Endometrium (tissue), 2 donors: ENCODE results near the gene SBF2.
"Not testable (repeated sequence)": the region's sequence is repeated elsewhere in the genome, so short reads cannot be mapped to it uniquely, and the experiment has no call there.

Experiments
- FAIRE-seq: peaks from 2 replicates; lab custom pipeline; 2012; peaks lifted over from hg19 to GRCh38; lab: Jason Lieb, UNC
- donor health status: control.
- donor health status: control.

The SBF2 gene

GRCh38 chr11:9945680-9946079 is 348.3 kb downstream of the SBF2 start:
- FAIRE-seq = not testable (repeated sequence)

GRCh38 chr11:9943386-9944110 is 350.5 kb downstream of the SBF2 start:
- FAIRE-seq = no peak

- FAIRE-seq = no peak
Observed at GRCh38 chr11:9941991-9942390, 352.0 kb downstream of the SBF2 start.

DNA sequence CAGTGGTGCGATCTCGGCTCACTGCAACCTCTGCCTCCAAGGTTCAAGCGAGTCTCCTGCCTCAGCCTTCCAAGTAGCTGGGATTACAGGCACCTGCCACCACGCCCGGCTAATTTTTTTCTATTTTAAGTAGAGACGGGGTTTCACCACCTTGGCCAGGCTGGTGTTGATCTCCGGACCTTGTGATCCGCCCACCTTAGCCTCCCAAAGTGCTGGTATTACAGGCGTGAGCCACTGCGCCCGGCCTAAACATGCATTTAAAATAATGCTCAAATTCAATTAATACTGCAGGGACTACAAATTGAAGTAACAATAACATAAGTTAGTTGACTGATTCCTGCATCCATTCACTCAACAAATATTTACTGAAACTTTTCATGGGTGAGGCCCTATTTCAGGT is 354.9 kb downstream of the SBF2 start:
- not testable (repeated sequence) for FAIRE-seq

- FAIRE-seq = no peak
Observed at GRCh38 chr11:9936754-9937153, 357.3 kb downstream of the SBF2 start.

DNA sequence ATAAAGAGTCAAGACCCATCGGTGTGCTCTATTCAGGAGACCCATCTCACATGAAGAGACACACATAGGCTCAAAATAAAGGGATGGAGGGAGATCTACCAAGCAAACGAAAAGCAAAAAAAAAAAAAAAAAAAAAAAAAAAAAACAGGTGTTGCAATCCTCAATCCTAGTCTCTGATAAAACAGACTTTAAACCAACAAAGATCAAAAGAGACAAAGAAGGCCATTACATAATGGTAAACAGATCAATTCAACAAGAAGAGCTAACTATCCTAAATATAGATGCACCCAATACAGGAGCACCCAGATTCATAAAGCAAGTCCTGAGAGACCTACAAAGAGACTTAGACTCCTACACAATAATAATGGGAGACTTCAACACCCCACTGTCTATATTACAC is 361.2 kb downstream of the SBF2 start:
- FAIRE-seq = not testable (repeated sequence)

DNA sequence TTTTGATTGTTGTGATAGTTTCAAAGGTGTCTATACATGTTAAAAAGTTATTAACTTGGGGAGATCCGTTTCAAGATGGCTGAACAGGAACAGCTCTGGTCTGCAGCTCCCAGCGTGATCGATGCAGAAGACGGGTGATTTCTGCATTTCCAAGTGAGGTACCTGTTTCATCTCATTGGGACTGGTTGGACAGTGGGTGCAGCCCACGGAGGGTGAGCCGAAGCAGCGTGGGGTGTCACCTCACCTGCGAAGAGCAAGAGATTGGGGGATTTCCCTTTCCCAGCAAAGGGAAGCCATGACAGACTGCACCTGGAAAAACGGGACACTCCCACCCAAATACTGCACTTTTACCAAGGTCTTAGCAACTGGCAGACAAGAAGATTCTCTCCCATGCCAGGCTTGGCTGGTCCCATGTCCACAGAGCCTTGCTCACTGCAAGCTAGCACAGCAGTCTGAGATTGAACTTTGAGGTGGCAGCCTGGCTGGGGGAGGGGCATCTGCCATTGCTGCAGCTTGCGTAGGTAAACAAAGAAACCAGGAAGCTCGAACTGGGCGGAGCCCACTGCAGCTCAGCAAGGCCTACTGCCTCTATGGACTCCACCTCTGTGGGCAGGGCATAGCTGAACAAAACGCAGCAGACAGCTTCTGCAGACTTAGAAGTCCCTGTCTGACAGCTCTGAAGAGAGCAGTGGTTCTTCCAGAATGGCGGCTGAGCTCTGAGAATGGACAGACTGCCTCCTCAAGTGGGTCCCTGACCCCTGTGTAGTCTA is 363.3 kb downstream of the SBF2 start:
- not testable (repeated sequence) for FAIRE-seq

GRCh38 chr11:9927670-9928069 is 366.3 kb downstream of the SBF2 start:
- FAIRE-seq = no peak

- no peak for FAIRE-seq
Observed at GRCh38 chr11:9923280-9923679, 370.7 kb downstream of the SBF2 start.

DNA sequence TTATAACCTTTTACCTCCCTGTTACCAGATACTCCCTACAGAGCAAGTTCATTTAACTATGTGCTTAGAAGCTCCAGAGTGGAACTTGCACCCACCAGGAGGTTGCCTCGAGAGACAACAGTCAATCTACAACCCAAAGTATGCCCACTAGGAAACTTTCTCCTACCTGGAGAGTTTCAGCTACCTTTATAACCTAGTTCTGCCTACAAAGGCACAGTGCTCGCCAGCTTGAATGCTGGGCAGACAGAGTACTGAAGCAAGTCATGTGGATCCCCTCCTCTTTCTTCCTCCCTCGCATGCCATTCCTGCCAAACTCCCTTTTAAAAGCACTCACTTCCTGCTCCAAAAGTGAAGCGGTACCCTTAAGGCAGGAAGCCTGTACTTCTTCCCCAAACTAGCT is 371.2 kb downstream of the SBF2 start:
- no peak for FAIRE-seq

- no peak for FAIRE-seq
Observed at GRCh38 chr11:9916480-9916879, 377.5 kb downstream of the SBF2 start.

DNA sequence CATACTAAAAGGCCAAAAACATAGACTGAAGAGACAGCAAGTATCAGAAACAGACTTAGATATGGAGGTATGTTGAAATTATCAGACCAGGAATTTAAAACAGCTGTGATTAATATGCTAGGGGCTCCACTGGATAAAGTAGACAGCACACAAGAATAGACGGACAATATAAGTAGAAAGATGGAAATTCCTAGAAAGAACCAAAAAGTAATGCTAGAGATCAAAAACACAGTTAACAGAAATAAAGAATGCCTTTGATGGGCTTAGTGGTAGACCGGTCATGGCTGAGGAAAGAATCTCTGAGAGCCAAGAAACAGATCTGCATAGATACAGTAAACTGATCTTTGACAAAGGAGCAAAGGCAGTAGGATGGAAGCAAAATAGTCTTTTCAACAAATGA is 380.0 kb downstream of the SBF2 start:
- FAIRE-seq = no peak

DNA sequence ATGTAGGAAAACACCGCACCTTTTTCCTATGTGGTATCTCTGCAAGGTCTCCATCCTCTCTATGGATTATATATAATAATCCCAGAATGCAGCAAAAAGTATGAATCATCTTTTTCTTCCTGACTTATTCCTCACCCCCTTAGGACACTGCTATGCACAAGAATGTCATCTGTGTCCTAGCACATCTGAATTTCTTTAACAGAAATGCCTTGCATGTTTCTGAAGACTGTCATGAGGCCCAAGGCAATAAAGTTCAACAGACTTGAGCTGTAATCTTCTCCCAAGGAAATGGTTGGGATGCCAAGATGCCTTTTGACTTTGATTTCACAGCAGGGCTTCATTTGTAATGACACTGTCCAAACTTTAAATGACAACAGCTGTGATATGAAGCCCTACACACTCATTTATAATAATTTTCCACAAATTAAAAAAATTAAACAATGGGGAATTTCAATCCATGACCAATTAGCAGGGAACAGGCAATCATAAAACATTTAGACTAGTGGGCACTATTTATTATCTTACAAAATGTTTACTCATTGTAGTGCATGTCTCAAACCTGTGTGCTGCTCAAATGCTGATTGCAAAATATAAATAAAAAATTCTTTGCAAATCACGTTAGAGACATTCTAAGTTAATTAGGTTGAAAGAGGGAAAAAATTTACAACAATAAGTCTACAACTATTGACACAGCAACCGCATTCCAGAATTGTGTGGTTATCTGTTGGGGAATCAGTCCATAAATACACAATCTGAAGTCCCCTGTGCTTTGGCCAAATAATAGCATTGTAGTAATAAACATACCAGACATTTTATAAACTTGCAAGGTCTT is 387.8 kb downstream of the SBF2 start:
- no peak for FAIRE-seq

DNA sequence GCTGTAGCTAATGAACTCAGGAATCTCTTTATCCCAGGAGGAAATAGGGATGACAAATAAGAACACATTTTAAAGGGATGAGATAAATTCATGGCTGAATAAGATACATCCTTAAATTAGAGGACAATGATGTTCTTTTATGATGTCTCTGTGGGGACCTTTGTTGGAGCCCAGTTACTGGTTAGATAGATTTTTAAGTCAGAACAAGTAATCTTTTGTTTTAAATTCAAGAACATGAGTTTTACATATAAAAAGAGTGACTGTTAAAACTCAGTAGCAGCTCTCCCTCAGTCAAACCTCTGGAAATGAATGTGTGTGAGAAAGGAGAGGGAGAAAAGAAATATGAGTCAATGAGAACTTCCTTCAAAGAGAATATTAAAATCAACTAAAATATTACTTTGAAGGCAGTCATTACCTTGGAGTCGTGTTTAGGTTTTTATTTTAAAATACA is 388.5 kb downstream of the SBF2 start:
- FAIRE-seq = no peak

DNA sequence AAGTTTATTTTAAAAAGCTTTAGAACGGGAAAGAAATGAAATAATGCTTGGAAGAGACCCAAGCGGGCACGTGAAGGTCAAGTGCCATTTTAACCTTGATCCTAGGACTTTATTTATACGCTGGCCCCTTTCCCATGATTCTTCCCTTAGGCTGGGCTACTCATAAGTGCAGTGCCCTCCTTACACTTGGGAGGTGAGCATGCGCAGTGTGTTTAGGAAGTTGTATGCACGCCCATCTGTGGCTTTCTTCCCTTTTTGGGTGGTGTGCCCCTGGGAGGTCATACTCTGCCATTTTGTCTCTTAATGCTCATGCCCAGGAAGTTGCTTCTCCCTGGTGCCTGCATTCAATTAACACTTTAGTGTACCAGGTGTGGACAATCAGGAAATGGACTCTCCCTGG is 390.4 kb downstream of the SBF2 start:
- no peak for FAIRE-seq

DNA sequence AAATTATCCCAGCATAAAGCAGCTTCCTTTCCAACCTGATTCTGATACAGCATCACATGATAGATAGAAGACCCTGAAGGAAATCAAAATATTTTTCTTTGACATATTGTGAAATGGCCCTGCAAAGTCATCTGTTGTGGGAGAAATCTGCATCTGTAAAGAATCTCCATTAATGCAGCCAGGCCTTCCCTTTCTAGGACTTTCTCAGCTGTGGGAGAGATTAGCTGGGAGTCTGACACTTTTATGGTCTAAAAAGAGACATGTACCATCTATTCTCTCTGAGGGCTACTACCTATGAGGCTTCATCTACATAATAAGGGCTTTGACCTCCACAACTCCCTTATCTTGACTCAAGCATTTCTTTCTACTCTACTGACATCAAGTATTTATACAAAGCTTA is 392.1 kb downstream of the SBF2 start:
- no peak for FAIRE-seq

- not testable (repeated sequence) for FAIRE-seq
Observed at GRCh38 chr11:9900253-9900652, 393.8 kb downstream of the SBF2 start.

DNA sequence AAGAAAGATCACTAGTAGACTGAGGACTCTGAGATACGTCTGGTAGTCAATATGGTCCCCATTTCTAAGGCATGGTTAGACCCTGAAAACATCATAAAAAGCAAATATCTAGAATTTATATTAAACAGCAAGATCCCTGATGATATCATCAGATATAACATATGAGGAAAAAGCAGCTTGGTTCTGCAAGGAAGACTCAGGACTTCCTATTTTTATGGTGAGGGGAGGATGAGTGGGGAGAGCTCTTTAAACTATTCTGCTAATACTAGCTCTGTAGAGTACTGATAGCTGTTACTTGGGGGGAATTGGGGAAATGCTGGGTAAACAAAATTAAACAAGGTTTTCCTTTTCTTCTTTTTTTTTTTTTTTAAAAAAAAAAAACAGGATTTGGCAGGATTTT is 394.3 kb downstream of the SBF2 start:
- no peak for FAIRE-seq

GRCh38 chr11:9896902-9897301 is 397.1 kb downstream of the SBF2 start:
- FAIRE-seq = no peak

GRCh38 chr11:9895006-9895405 is 399.0 kb downstream of the SBF2 start:
- FAIRE-seq = no peak

DNA sequence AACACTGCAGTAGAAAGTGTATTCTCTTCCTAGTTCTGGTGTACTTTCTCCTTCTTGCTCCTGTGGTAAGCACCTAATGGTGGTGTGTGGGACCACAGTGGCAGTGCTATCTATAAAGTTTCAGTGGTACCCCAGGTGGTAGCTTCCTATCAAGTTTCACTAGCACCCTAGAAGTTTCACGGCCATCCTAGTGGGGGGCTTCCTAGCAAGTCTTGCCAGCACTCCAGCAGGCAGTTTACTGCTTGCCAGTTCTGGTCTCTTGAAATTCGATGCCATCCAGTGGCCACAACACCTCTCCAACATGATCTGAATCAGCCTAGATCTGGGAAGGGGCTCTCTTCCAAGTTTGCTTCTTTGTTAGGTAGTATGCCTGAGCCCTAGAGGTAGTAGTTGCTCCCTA is 400.5 kb downstream of the SBF2 start:
- no peak for FAIRE-seq

DNA sequence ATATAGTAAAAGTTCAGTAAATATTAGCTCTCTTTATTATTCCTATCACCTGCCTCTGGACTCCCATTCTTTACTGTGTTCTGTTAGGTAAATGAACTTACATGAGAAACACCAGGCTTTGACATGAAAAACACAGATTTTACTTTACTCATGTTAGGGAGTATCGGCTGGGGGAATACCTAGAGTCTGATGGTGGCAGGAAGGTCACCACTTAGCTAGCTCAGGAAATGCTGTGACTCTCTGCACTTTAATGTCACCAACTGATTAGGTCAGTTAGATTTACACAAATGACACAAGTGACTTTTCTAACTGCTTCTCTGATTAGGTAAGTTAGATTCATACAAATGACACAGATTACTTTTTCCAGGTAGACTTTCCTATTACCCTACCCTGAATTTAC is 405.1 kb downstream of the SBF2 start:
- no peak for FAIRE-seq

DNA sequence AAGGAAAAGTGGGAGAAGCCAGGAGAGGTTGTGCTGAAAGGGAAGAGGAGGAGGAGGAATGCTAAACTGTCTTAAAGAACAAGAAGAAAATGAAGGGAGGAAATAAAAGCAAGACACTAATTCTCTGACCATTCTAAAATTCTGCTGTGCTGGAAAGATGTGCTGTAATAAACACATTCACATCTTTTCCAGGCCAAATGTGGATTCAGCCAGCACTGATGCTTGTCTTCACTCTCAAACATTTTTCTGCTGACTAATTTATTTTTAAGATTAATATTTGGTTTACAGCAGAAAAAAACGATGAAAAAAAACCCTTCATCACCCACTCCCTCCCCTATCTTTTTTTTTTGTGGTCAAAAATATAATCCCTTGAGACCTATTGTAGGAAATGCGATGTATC is 406.5 kb downstream of the SBF2 start:
- FAIRE-seq = no peak
